ENCODE data around the gene ANKRD31.
"Not testable (repeated sequence)": the region's sequence is repeated elsewhere in the genome, so short reads cannot be mapped to it uniquely, and the experiment has no call there.

The ANKRD31 gene

GRCh38 chr5:75130818-75131349 lies 105.8 kb downstream of the ANKRD31 start:
- no peak for DNase-seq

DNA sequence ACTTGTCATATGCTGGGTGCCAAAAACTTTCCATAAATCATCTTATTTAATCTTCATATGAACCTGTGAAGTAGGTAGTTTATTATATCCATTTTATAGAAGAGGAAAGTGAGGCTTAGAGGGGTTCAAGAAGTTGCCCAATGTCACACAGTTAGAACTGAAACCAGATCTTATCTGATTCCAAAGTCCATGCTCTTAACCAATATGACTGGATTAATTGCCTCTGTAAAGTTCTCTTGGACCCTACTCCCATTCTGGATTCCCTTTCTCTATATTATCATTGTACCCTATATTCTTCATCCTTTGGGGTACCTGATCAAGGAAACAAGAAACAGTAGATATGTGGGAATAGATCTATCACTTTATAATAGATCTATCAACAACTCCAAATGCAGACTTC lies 119.8 kb downstream of the ANKRD31 start:
- DNase-seq: no peak

DNA sequence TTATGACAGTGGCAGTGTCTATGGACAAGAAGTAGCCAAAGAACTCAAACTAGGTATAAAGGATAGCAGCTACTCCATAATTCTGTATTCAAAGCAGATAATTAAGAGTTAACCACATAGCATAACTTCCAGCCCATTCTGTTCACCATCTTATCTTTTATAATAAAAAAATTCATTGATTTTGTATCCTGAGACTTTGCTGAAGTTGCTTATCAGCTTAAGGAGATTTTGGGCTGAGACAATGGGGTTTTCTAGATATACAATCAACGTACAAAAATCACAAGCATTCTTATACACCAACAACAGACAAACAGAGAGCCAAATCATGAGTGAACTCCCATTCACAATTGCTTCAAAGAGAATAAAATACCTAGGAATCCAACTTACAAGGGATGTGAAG lies 122.4 kb downstream of the ANKRD31 start:
- DNase-seq: not testable (repeated sequence)

DNA sequence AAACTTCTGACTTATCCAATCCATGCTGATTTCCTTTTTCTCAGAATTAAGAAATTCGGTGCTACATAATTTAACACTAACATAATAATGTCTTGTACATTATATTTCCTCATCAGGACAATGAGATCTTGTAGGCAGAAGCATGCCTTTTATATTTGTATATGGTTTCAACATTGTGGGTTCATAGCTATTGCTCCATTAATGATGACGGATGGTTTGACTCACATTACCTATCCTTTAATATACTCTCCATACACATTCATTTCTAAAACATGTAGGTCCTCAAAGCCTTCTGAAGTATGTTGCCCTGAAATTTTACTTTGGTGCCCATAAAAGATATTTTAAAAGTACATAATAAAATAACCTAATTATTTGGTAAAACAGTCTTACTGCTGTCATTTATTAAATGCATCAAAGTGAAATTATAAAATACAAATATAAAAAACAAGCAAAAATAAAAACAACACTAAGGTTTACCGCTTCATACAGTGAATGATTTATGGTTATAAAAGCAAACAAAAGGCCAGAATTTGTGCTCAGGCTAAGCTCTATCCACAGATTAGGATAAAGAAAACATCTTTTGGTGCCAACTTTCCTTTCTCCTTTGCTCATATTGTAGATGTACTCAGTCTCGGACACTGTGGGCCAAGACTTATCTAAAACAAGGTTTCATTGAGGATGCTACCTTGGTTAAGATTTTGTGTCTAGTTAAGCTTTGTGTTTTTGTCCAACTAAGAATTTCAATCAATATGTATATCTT lies 123.1 kb downstream of the ANKRD31 start:
- DNase-seq: no peak

GRCh38 chr5:75108931-75109596 lies 127.6 kb downstream of the ANKRD31 start:
- no peak for DNase-seq

- DNase-seq: no peak
These were observed 128.2 kb downstream of the ANKRD31 start for GRCh38 chr5:75108515-75108914.

GRCh38 chr5:75095956-75096355 lies 140.7 kb downstream of the ANKRD31 start:
- DNase-seq: not testable (repeated sequence)

- DNase-seq: no peak
These were observed 145.1 kb downstream of the ANKRD31 start for GRCh38 chr5:75091597-75091996.

- no peak for DNase-seq
These were observed 147.0 kb downstream of the ANKRD31 start for GRCh38 chr5:75089662-75090061.

- DNase-seq: peak; percentile 55
These were observed 147.5 kb downstream of the ANKRD31 start for GRCh38 chr5:75089137-75089536.

GRCh38 chr5:75088648-75089047 lies 148.0 kb downstream of the ANKRD31 start:
- DNase-seq: no peak

DNA sequence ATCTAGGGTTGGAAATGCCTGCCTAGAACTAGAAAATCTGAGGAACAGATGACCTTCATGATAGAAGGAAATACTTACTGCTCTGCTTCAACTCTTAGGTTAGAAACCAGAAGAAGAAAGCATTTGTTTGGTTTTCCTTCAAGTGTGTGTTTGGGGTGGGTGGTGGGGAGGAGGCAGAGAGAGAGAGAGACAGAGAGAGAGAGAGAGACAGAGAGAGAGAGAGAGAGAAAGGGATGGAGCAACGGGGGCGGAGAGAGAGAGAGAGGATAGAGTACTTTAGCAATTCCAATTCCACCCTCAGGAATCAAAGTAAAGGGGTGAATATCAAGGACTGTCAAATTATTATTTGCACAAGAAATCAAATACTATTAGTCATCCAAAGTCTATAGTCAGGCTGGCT lies 155.2 kb downstream of the ANKRD31 start:
- DNase-seq: no peak

DNA sequence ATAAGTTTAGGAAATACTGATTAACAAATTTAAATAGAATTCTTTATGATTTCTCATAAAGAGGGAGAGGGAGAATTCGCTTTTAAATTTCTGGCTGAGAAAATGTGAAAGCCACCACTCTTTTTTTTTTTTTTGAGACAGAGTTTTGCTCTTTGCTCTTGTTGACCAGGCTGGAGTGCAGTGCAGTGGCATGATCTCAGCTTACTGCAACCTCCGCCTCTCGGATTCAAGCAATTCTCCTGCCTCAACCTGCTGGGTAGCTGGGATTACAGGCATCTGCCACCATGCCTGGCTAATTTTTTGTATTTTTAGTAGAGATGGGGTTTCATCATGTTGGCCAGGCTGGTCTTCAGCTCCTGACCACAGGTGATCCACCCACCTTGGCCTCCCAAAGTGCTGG lies 157.3 kb downstream of the ANKRD31 start:
- DNase-seq: not testable (repeated sequence)

DNA sequence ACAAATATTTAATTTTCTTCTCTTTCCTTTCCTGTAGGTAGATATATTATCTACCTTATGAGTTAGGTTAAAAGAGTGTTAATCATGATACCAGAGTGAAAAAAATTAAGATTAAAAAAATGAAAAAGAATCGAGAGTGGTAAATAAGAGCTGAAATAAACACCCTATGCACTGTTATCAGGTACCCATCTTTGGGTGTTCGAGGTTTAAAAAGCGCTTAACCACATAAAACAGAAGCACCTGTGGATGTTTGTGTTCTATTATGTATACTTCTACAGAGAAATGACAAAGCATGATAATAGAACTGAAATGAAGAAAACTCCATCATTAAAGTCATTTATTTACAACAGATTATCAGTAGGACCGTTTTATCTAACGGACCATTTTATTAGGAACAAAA lies 158.7 kb downstream of the ANKRD31 start:
- DNase-seq: no peak

- no peak for DNase-seq
These were observed 164.6 kb downstream of the ANKRD31 start for GRCh38 chr5:75072061-75072460.

DNA sequence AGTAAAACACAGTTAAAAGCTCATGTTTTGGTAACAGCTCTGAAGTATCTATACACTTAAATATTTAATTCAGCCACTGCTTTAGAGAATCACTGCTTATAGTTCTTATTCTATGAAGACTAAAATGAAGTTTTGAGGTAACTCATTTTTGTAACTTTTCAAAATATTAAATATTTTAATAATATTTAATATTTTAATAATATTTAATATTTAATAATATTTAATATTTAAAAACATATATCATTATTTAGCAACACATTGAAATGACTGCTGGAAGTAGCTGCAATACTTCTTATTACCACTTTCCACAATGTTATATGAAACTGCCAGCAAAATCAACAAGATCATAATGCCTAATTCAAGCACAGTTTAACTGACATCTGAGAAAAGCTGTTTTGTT lies 165.6 kb downstream of the ANKRD31 start:
- DNase-seq: no peak

DNA sequence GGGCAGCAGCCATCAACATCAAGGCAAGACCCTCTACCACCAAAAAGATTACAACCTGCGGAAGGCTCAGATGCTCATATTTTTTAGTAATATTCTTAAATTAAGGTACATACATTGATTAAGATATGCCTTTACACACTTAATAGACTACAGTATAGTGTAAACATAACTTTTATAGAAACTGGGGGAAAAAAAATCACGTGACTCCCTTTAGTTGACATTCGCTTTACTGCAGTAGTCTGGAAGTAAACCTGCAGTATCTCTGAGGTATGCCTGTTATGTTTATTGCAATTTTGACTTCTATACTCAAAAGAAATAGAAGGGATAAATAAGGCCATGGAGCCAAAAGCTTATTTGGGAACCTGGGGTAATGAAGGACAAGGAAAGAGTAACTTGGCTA lies 169.2 kb downstream of the ANKRD31 start:
- no peak for DNase-seq

- DNase-seq: no peak
These were observed 173.7 kb downstream of the ANKRD31 start for GRCh38 chr5:75062925-75063531.

DNA sequence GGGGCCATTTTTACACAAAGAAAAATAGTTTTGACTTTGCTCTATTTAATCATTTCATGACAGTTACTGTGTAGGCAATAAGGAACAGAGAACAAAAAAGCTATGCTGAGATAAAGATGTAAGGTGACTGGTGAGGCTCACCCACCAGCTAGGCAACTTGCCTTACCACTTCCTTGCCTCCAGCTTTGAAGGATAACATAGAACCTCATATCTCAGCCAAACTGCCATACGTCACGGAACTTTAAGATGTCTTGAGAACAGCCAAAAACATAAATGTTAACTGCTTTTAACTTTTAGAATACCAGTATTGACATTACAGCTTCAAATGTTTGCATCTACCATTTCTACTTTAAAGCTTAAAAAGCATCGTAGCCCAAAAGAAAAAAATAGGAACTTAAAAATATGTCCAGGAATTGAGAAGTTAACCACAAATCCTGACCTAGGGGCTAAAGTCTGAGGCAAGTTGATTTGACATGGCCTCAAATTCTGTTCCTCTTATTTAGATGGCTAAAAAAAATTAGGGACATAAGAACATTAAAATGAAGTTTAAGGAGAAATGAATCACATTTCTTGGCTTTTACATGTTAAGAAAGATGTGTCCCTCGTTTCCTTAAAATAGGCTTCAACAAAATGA lies 176.6 kb downstream of the ANKRD31 start:
- no peak for DNase-seq

- DNase-seq: no peak
These were observed 177.6 kb downstream of the ANKRD31 start for GRCh38 chr5:75058986-75059535.

DNA sequence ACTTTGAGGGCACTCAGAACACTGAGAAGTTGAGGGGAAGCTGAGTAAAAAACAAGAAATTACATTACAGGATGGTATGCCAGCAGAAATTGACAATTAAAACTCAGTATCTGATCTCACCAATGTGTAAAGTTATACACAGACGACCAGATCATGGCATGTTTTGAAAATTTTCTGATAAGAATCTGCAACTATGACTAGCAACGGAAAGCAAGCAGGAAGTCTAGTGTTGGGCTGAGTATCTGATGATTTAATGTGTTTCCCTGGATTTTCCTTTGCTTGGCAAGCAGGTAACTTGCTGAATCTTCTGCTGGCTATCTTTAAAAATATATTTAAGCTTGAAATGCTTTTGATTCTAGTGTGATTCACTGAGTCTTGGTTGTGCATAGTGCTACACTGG lies 179.1 kb downstream of the ANKRD31 start:
- no peak for DNase-seq

- DNase-seq: no peak
These were observed 180.9 kb downstream of the ANKRD31 start for GRCh38 chr5:75055727-75056144.
